ENCODE results near the gene TMEM179. TPM values are rescaled to one million over a fixed set of nuclear protein-coding genes. Genes with fewer than 3 reads are reported as not detected.
A peak's percentile ranks its signal among the peaks of the same experiment; 100 is the strongest.

TMEM179 gene
- total and polyA plus RNA-seq, 2 of the 8 experiments (the other 6 are each of a cell fraction or from before 2014, with no cell fraction given), result 2.9 to 4.0 TPM

DNA sequence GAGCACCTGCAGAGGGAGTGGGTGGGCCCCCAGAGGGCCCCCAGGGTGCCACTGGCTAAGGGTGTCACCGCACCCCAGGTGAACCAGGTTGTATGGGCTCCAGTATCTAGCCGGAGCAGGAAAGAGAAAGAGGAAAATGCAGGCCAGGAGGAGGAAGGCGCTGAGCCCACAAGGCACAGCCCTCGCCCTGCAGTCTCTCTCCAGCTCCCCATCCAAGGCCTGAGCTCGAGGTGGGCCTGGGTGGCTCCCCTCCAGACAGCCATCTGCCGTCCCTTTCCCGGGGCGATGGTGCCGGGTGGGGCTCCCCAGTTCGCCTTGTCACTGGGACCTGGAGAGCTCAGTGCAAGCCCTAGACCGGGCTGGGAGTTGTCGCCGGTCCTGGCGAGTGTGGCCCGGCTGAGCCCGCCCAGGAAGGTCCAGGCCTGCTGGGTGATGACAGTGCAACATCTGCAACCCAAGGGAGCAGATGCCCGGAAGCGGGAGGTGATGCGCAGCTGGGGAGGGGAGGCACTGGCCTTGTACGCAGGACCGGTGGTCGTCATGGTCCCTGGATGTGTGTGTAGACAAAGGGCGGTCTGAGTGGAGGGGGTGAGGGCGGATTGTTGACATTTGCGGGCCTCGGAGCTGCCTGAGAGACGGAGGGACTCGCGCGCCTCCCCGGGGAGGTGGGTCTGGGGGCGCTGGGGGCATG lies 716 bp downstream of the TMEM179 start:
- H3K23me2 ChIP-seq (ENCODE audit: low read depth, low read length), result peaks cover 6% of the 10 kb centered on the region; the same call in 1 of the 2 replicates
- no peak overlapping the region for H2AK5ac ChIP-seq (ENCODE audit: low read depth, low read length)
- H3K4ac ChIP-seq (replicated peaks; ENCODE audit: insufficient read length, low read depth, low read length), result no peak overlapping the region
- no peaks in the 10 kb centered on the region for H3K36me3 ChIP-seq (ENCODE audit: control insufficient read depth in 2 of 4, insufficient read depth in 4 of 4, low read length in 3 of 4)
- H3K79me1 ChIP-seq (ENCODE audit: low read depth, low read length), result no peaks in the 10 kb centered on the region
- H3K56ac ChIP-seq (replicated peaks; ENCODE audit: insufficient read length, low read depth, low read length), result no peak overlapping the region
- H3K18ac ChIP-seq (ENCODE audit: extremely low read depth, low read length), result no peak overlapping the region
- no peak overlapping the region for H2AFZ ChIP-seq (ENCODE audit: low read length)
- no peaks in the 10 kb centered on the region for H3K79me2 ChIP-seq (ENCODE audit: control insufficient read depth in 1 of 2, insufficient read depth in 2 of 2, low read length in 2 of 2)
- H3K23ac ChIP-seq (ENCODE audit: insufficient read length), result no peak overlapping the region
- H2BK15ac ChIP-seq (ENCODE audit: low read length), result no peak overlapping the region
- 50% methylated on average over 19 of the region's 32 CpGs; no CpG with 5 or more reads in 1 of the 2 experiments for WGBS, 2 experiments (ENCODE audit: extremely low coverage in 1 of 2, insufficient coverage in 1 of 2, insufficient read length in 1 of 2, insufficient replicate concordance in 2 of 2, low coverage in 1 of 2, low lambda C conversion rate in 2 of 2, missing lambda C conversion rate in 1 of 2)
- H2BK5ac ChIP-seq (ENCODE audit: low read depth, low read length), result no peak overlapping the region
- no peaks in the 10 kb centered on the region for H4K20me1 ChIP-seq (replicated peaks in 1 of 2; ENCODE audit: control insufficient read depth in 1 of 2, insufficient read depth in 2 of 2, low read length in 2 of 2)
- H3K4me1 ChIP-seq (replicated peaks in 1 of 4; ENCODE audit: control insufficient read depth in 3 of 4, insufficient read depth in 4 of 4, low read length in 3 of 4), result peaks cover 0 to 9% (median 3%) of the 10 kb centered on the region in 4 experiments; a peak in 4 of 7 replicates
- H4K8ac ChIP-seq (ENCODE audit: extremely low read depth, insufficient read depth, low read length), result peak overlapping the region; percentile 90; the same call in 1 of the 2 replicates
- no peak overlapping the region for H4K5ac ChIP-seq (ENCODE audit: insufficient read length, low read depth, low read length)
- peak overlapping the region; percentile 65 to 88 for H3K4me2 ChIP-seq (ENCODE audit: insufficient read depth in 1 of 2, low read depth in 2 of 2, low read length in 2 of 2)
- H3K4me3 ChIP-seq (ENCODE audit: extremely low read depth in 1 of 4, insufficient read depth in 2 of 4, low read depth in 3 of 4, low read length in 4 of 4), result peak overlapping the region; percentile 37 to 65 (median 38); a peak in 7 of 8 replicates
- H2BK12ac ChIP-seq (ENCODE audit: low read depth, low read length), result no peak overlapping the region
- H2BK120ac ChIP-seq (replicated peaks; ENCODE audit: low read depth, low read length), result no peak overlapping the region
- H3K9me3 ChIP-seq (ENCODE audit: insufficient read depth in 2 of 2, low read depth in 1 of 2, low read length in 1 of 2), result no peaks in the 10 kb centered on the region
- H2BK20ac ChIP-seq (ENCODE audit: low read length), result no peak overlapping the region
- TF ChIP-seq SUZ12 (IDR thresholded peaks at IDR 0.05; ENCODE audit: low read length), result peak; percentile 52
- no peak for TF ChIP-seq SIX5 (IDR thresholded peaks at IDR 0.05; ENCODE audit: low read depth, low read length)
- no peak overlapping the region for H4K91ac ChIP-seq (replicated peaks; ENCODE audit: insufficient read length, low read length)
- ChIA-PET CTCF (ENCODE audit: partially characterized antibody) (interaction anchor here (1.0 to 1.2 kb wide), 3 partner anchors 11 to 54 kb away, joined by 3 to 5 read pairs (median 3); no protein-coding TSS in a partner anchor), POLR2A (ENCODE audit: partially characterized antibody) (interaction anchor here (1.6 kb wide), 1 partner anchor 10 kb away, joined by 5 read pairs; no protein-coding TSS in a partner anchor)
- DNase-seq (ENCODE audit: low read depth in 1 of 2, low spot score in 2 of 2) (no peak), FAIRE-seq (no peak)
- H3K14ac ChIP-seq (ENCODE audit: insufficient read length), result no peak overlapping the region
- H3K27ac ChIP-seq (ENCODE audit: low read depth, low read length), result no peak overlapping the region
- H3K9ac ChIP-seq (replicated peaks in 1 of 4; ENCODE audit: extremely low read depth in 1 of 4, low read depth in 3 of 4, low read length in 3 of 4), result 0 out of 7 replicates have a peak overlapping the region, but pooled peaks of 1 of the 4 experiments have one; percentile 4
- peaks cover 2 to 23% (median 15%) of the 10 kb centered on the region in 4 experiments for H3K27me3 ChIP-seq (replicated peaks in 1 of 4; ENCODE audit: control insufficient read depth in 3 of 4, extremely low read depth in 1 of 4, insufficient read depth in 3 of 4, low read length in 3 of 4)

Data from H1 (cell line).